8988T (cell line): Measurements from ENCODE around the gene FATE1.
A peak's percentile ranks its signal among the peaks of the same experiment; 100 is the strongest.

Experiments
- DNase-seq: peaks from one replicate; pipeline ENCODE4 v3.0.0; 2011

The FATE1 gene

DNA sequence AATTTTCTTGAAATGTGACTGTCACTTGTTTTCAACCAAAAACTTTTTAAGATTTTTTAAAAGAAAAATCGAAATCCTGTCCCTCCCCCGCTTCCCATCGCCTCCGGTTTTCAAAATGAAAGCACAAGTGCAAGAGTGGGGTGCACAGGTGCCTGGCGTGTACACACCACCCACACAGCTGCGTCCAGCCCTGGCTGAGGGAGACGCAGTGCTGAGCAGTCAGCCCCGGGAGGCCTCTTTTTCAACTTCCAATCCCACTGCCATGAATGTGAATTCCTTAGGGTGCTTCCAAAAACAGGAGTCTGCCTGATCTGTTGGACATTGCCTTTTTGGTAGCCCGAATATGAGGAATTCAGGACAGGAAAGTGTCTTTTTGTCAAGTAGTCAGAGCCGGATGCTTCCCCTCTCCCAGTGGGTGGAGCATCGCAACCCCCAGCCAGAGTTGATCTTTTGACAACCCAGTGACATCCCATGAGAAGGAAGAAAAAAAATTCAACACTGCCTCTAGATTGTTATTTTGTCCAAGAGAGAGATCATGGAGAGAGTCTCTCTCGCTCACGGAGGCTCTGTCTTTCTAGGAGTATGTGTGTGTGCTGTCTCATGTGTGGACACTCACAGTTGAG is 11.7 kb upstream of the FATE1 start:
- no peak for DNase-seq

DNA sequence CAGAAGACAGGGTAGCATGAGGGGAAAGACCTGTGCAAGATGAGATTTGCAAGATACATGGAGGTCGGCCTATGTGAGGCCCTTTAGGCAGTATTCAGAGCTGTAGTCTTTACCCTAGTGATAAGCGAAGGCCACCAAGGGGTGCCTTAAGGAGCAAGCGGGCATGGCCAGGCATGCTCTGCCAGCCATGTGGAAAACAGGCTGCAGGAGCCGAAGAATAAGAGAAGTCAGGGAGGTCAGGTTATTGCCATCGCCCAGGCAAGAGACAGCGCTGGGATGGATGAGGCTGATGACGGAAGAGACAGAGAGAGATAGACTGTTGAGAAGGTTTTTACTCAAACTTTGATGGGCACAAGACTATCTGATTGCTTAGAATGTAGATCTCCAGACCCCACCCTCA is 7.0 kb upstream of the FATE1 start:
- no peak for DNase-seq

GRCh38 chrX:151710457-151710856 is 5.4 kb upstream of the FATE1 start:
- no peak for DNase-seq

GRCh38 chrX:151711154-151711553 is 4.7 kb upstream of the FATE1 start:
- no peak for DNase-seq

DNA sequence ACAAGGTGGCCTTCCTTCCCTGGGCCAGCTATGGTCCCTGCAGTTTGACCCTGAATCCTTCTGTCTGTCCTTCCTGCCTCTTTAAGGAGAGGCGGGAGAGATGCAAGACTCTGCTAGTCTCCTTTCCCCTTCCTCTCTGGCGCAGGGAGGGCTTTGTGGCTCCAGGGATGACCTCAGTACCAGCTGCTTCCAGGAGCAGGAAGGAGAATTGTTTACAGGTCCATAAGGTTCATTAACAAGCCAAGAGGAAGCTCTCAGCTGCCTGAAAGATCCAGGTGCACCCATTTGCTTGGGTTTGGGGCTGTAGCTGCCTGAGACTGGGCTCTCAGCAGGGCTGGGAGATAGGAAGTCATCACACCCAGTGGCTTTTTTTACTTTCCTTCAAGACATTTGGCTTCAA is 4.0 kb upstream of the FATE1 start:
- no peak for DNase-seq

GRCh38 chrX:151712253-151712652 is 3.6 kb upstream of the FATE1 start:
- no peak for DNase-seq

GRCh38 chrX:151713849-151714248 is 2.0 kb upstream of the FATE1 start:
- DNase-seq = peak; percentile 35

DNA sequence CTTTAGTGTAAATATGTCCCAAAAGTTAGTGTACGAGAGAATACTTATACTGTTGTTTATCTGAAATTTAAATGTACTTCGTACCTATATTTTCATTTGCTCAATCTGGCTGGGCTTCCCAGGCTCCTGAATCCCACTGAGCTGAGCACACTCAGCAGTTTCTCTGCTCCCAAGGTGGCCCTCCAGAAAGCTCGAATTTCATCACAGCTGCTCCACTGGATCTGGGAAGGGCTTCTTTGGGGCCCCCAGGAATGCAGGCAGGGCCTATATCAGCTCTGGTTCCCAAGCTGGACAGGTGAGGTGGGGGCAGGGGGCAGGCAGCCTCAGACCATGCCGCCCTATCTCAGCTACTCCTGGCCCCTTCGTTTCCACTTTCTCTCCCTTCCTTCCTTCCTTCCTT is 1.5 kb upstream of the FATE1 start:
- DNase-seq = no peak

DNA sequence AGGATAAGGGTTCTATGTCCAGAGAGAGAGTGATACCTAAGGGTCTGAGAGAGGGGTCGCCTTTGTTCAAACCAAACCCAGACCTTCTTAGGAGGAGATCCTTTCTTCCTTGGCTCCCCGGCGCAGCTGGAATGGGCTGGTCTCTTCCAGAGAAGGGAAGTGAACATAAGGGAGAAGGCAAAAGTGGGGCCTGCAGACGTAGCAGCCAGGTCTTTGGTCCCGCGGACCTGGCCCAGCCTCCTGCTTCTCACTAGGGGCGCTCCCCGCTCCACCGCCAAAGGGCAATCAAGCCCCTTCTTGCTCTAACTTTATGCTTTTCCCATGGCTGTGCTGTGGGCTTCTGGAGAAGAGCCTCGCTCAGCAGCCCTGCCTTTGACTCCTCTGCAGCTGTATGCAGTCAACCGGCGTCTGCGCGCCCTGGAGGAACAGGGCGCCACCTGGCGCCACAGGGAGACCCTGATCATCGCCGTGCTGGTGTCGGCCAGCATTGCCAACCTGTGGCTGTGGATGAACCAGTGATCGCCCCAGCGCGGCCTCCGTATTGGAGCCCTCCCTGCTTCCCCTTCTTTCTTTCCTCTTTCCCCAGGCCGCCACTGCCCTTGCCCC is 6.5 kb downstream of the FATE1 start:
- no peak for DNase-seq

- DNase-seq = no peak
These were observed 7.4 kb downstream of the FATE1 start for GRCh38 chrX:151723156-151723760.

DNA sequence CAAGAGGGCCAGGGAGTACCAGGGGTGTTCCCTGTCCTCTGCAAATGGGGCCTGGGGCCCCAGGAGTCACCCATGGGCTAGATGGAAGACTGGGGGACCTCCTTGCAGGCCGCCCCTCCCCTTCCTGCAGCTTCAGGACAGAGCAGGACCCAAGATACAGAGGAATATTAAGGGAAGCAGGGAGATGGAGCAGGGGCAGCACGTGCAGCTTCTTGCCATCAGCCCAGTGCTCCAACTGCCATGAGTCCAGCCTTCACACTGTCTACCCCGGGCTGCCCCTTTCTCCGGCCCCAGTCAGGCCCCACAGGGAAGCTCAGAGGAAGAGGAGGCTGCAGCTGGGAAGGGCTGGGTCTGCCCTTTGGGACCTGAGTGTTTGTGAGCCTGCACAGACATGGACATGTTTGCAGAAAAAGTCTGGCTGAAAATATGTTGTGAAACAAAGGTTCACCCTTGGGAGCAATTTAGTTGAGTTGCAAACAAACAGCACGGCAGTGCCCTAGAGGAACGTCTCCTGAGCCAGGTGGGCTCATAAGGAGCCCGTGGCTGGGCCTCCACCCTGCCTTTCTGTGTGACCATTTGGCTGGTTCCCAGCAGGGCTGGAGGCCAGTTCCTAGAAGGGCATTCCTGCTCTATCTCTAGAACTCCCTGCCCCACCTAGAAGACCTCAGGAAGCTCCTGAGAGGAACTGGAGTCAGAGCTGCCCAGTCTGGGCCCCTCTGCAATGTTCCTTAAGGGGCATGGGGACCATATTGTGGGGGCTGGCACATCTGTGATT is 8.9 kb downstream of the FATE1 start:
- no peak for DNase-seq

GRCh38 chrX:151725338-151725614 is 9.4 kb downstream of the FATE1 start:
- DNase-seq = no peak

- DNase-seq = no peak
These were observed 10.9 kb downstream of the FATE1 start for GRCh38 chrX:151726751-151727150.

DNA sequence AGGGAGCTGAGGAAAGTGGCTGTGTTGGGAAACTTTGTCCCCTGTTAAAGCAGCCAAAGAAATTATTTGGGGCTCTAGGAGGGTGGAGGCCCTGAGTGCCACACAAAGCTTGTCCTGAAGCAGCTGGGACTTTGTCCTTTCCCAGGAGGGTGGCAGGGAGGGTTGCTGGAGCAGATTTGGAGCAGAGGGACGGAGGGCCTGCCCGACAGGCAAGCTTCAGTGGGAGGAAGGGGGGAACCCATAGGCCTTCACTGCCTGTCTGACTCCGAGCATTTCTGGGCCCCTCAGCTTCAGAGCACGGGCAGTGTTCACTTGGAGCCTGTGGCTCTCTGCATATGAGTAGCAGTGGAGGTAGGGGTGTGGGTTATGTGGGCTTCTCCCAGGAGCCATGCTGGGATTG is 11.5 kb downstream of the FATE1 start:
- no peak for DNase-seq

GRCh38 chrX:151729056-151729725 is 13.4 kb downstream of the FATE1 start:
- DNase-seq = no peak

DNA sequence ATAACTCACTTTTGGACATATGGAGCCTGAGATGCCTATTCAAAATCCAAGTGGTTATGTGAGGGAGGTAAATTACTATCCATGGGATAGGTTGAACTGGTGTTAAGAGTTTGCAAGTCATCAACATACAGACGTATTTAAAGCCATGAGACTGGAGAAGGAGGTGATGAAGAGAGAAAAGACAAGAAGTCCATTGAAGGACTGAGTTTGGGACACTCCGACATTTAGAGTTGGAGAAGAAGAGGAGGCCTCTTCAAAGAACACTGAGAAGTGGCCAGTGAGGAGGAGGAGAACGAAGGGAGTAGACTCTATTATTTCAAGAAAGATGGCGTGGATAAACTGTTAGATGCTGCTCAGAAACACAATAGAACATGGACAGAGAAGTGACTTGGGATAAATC is 18.6 kb downstream of the FATE1 start, which contains the start of gene CNGA2:
CNGA2 (plus strand) TSS at position 301 of the 400 bp plus-strand sequence. CDS start 3,738 bp downstream, outside the sequence.
- DNase-seq = no peak

GRCh38 chrX:151735219-151735618 is 19.4 kb downstream of the FATE1 start:
- DNase-seq = no peak

- DNase-seq = no peak
These were observed 20.9 kb downstream of the FATE1 start for GRCh38 chrX:151736685-151737084.

DNA sequence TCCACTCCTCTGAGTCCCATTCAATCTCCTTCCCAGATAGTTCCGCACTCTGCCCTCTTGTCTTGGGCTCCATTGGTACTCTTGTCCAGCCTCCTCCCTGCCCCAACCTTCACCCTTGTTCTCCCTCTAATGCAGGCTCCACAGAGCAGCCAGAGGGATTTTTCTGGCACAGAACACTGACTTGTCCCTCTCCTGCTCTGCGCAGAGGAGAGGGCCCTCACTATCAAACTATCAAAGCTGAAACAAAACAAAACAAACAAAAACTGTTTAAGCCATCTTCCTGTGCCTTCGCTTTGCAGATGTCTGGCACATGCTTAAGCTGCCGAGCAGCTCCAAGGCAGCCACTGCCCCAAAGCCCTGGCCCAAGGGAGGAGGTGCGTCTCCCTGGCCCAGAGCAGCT is 21.7 kb downstream of the FATE1 start:
- no peak for DNase-seq

GRCh38 chrX:151738751-151739150 is 22.9 kb downstream of the FATE1 start:
- DNase-seq = no peak

GRCh38 chrX:151741606-151742005 is 25.8 kb downstream of the FATE1 start:
- DNase-seq = no peak

DNA sequence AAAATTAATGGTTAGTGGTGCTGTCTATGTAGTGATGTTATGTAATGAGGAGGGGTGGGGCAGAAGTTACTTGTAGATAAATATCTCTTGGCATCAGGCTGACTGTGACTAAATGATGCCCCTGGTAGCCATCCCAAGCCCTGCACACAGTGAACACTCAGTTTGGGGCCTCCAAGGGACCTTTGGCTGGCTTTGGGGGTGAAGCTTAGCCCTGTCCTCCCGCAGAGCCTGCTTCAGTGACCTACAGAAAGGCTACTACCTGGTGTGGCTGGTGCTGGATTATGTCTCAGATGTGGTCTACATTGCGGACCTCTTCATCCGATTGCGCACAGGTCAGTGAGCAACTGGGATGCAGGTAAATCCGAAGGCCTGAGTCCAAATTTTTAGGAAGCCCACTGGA is 26.5 kb downstream of the FATE1 start:
- DNase-seq = no peak

GRCh38 chrX:151743651-151744470 is 28.0 kb downstream of the FATE1 start:
- DNase-seq = no peak
